Measurements from ENCODE around the gene MYLK. TPM values are rescaled to one million over a fixed set of nuclear protein-coding genes. Genes with fewer than 3 reads are reported as not detected.

Gene MYLK
- polyA plus RNA-seq, 3 donors: 0.35 to 1.3 (median 0.51) TPM

- peaks cover 40% of the 10 kb centered on the region for H3K4me1 Mint-ChIP-seq
- H3K79me2 ChIP-seq (ENCODE audit: insufficient read depth, low read length): no peaks in the 10 kb centered on the region
- no peaks in the 10 kb centered on the region for H3K27me3 Mint-ChIP-seq (ENCODE audit: low read depth in 3 of 3)
- H3K36me3 ChIP-seq (replicated peaks in 1 of 2; ENCODE audit: control insufficient read depth in 1 of 2, insufficient read depth in 2 of 2, low read length in 2 of 2): no peaks in the 10 kb centered on the region
- no peak overlapping the region for H3K4me3 ChIP-seq (replicated peaks in 1 of 3; ENCODE audit: low read depth in 2 of 3, low read length in 3 of 3)
- no peaks in the 10 kb centered on the region for H4K20me1 ChIP-seq (ENCODE audit: insufficient read depth, low read length)
- H2AFZ ChIP-seq (ENCODE audit: insufficient read depth, low read depth, low read length, poor library complexity, severe bottlenecking): no peak overlapping the region
- no peak for TF ChIP-seq CTCF (IDR thresholded peaks at IDR 0.05)
- H3K4me2 ChIP-seq (replicated peaks; ENCODE audit: extremely low read depth, low read length, poor library complexity, severe bottlenecking): no peak overlapping the region
- no peaks in the 10 kb centered on the region for H3K27me3 ChIP-seq (ENCODE audit: control insufficient read depth in 2 of 2, insufficient read depth in 2 of 2, low read length in 2 of 2)
- no peak overlapping the region for H3K27ac ChIP-seq (ENCODE audit: low read depth in 1 of 2, low read length in 2 of 2)
- H3K4me1 ChIP-seq (ENCODE audit: control insufficient read depth in 1 of 2, insufficient read depth in 2 of 2, low read length in 2 of 2): peaks cover 10% of the 10 kb centered on the region in 2 donors
- H3K9ac ChIP-seq (ENCODE audit: insufficient read depth, low read length, poor library complexity, severe bottlenecking): no peak overlapping the region
- intact Hi-C loops (cut with micrococcal nuclease): no loop called here
- DNase-seq: no peak
- no peak overlapping the region for H3K27ac Mint-ChIP-seq
- no peak overlapping the region for H3K4me3 Mint-ChIP-seq
- H3K36me3 Mint-ChIP-seq: no peaks in the 10 kb centered on the region
- peaks cover 8 to 24% (median 11%) of the 10 kb centered on the region in 7 donors for H3K9me3 Mint-ChIP-seq
- H3K9me3 ChIP-seq (replicated peaks in 1 of 2; ENCODE audit: control insufficient read depth in 1 of 2, insufficient read depth in 1 of 2, low read length in 2 of 2): peaks cover 0 to 15% of the 10 kb centered on the region in 2 donors
These were observed 130.8 kb downstream of the MYLK start for GRCh38 chr3:123753286-123753685.

- peaks cover 0 to 2% (median under 1%) of the 10 kb centered on the region in 3 donors for H3K27me3 Mint-ChIP-seq (ENCODE audit: low read depth in 3 of 3)
- Histone ChIP-seq H2AFZ (ENCODE audit: insufficient read depth, low read depth, low read length, poor library complexity, severe bottlenecking) (no peak overlapping the region), H3K79me2 (ENCODE audit: insufficient read depth, low read length) (no peaks in the 10 kb centered on the region), H3K4me2 (replicated peaks; ENCODE audit: extremely low read depth, low read length, poor library complexity, severe bottlenecking) (no peak overlapping the region), H3K36me3 (replicated peaks in 1 of 2; ENCODE audit: control insufficient read depth in 1 of 2, insufficient read depth in 2 of 2, low read length in 2 of 2) (no peaks in the 10 kb centered on the region), H3K4me3 (replicated peaks in 1 of 3; ENCODE audit: low read depth in 2 of 3, low read length in 3 of 3) (no peak overlapping the region), H4K20me1 (ENCODE audit: insufficient read depth, low read length) (no peaks in the 10 kb centered on the region), H3K27ac (ENCODE audit: low read depth in 1 of 2, low read length in 2 of 2) (no peak overlapping the region), H3K9ac (ENCODE audit: insufficient read depth, low read length, poor library complexity, severe bottlenecking) (no peak overlapping the region), H3K4me1 (ENCODE audit: control insufficient read depth in 1 of 2, insufficient read depth in 2 of 2, low read length in 2 of 2) (peaks cover 5% of the 10 kb centered on the region in 2 donors), H3K9me3 (replicated peaks in 1 of 2; ENCODE audit: control insufficient read depth in 1 of 2, insufficient read depth in 1 of 2, low read length in 2 of 2) (peaks cover 0 to 15% of the 10 kb centered on the region in 2 donors), H3K27me3 (ENCODE audit: control insufficient read depth in 2 of 2, insufficient read depth in 2 of 2, low read length in 2 of 2) (no peaks in the 10 kb centered on the region)
- peaks cover 8 to 28% (median 11%) of the 10 kb centered on the region in 7 donors for H3K9me3 Mint-ChIP-seq
- no peak overlapping the region for H3K4me3 Mint-ChIP-seq
- WGBS (ENCODE audit: insufficient coverage): 94% methylated on average over 7 of the region's 8 CpGs
- peaks cover 30% of the 10 kb centered on the region for H3K4me1 Mint-ChIP-seq
- TF ChIP-seq CTCF (IDR thresholded peaks at IDR 0.05): no peak
- intact Hi-C loops (cut with micrococcal nuclease): no loop called here
- no peak overlapping the region for H3K27ac Mint-ChIP-seq
- no peak for DNase-seq
- H3K36me3 Mint-ChIP-seq: no peaks in the 10 kb centered on the region
These were observed 131.9 kb downstream of the MYLK start for GRCh38 chr3:123752228-123752627.

Measured in CD14-positive monocyte (primary cell).